Neural progenitor cell (in vitro differentiated cells): Measurements from ENCODE around the gene KRT222.

Experiments
- EZH2 ChIP-seq: fragments of 200-600 bp; sonication (generic); IDR thresholded peaks from 2 replicates; pipeline ENCODE4 v1.6.1; 2017; ENCODE audit warnings: antibody characterized with exemption, mild to moderate bottlenecking, moderate library complexity
- EZH2phosphoT487 ChIP-seq: fragments of 200-600 bp; sonication (generic); IDR thresholded peaks from 2 replicates; pipeline ENCODE4 v1.6.1; 2017; ENCODE audit warnings: antibody characterized with exemption
- TF ChIP-seq, protein P1 (sequence below): fragments of 200-600 bp; sonication (generic); IDR thresholded peaks from 2 replicates; pipeline ENCODE4 v1.5.1; 2017; ENCODE audit warnings: antibody characterized with exemption, mild to moderate bottlenecking

DNA sequence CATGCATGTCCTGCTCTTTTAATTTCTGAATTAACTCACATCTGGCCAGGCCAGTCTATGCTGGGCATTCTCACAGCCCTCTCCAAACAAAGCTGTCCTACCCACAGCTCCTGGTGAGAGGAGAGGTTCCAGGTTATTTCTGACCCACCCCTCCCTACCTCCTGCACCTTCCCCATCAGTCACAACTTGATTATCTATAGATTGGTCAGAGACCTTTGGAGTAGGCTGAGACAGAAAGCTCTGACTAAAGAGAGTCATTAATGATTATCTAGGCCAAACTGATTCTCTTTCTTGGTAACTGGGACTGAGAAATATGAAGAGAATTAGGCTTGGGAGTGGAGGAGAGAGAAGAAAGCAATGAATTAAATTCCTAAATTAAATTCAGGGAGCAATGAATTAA is 1.4 kb upstream of the KRT222 start:
- TF ChIP-seq, protein P1, sequence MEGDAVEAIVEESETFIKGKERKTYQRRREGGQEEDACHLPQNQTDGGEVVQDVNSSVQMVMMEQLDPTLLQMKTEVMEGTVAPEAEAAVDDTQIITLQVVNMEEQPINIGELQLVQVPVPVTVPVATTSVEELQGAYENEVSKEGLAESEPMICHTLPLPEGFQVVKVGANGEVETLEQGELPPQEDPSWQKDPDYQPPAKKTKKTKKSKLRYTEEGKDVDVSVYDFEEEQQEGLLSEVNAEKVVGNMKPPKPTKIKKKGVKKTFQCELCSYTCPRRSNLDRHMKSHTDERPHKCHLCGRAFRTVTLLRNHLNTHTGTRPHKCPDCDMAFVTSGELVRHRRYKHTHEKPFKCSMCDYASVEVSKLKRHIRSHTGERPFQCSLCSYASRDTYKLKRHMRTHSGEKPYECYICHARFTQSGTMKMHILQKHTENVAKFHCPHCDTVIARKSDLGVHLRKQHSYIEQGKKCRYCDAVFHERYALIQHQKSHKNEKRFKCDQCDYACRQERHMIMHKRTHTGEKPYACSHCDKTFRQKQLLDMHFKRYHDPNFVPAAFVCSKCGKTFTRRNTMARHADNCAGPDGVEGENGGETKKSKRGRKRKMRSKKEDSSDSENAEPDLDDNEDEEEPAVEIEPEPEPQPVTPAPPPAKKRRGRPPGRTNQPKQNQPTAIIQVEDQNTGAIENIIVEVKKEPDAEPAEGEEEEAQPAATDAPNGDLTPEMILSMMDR: no peak
- TF ChIP-seq EZH2 (no peak), EZH2phosphoT487 (no peak)
